HCT116 (cell line): ENCODE measurements around the gene RPS6KA2. TPM values are rescaled to one million over a fixed set of nuclear protein-coding genes. Genes with fewer than 3 reads are reported as not detected.
A peak's percentile ranks its signal among the peaks of the same experiment; 100 is the strongest.
"Not testable (repeated sequence)": the region's sequence is repeated elsewhere in the genome, so short reads cannot be mapped to it uniquely, and the experiment has no call there.

ENCODE experiments used
- ATAC-seq: fragments of 200-7000 bp; cut with Tn5 transposase; 2 replicates; pipeline ENCODE4 v1.9.1; 2020; ENCODE audit warnings: mild to moderate bottlenecking, moderate library complexity
- BruUV-seq: library from RNA; stranded (reverse); fragments of 400-500 nt; replicated peaks from 2 replicates; lab custom pipeline; 2021; lab: Mats Ljungman, UMichigan
- CTCF ChIA-PET: fragments of 300-600 bp; sonication (Branson Sonifier 250); formaldehyde crosslinking; loops from one replicate; lab custom pipeline; 2021; ENCODE audit warnings: antibody characterized with exemption; lab: Charles Lee
- POLR2A ChIA-PET: fragments of 300-600, 350-600 bp; sonication (Branson Sonifier 250); formaldehyde crosslinking; loops from one replicate; lab custom pipeline; 2021; ENCODE audit warnings: antibody characterized with exemption; lab: Charles Lee
- RAD21 ChIA-PET, 2 experiments: fragments of 300-600 bp; sonication (Branson Sonifier 250); formaldehyde crosslinking; loops; one replicate each; lab custom pipeline; 2023; ENCODE audit warnings: low total read pairs in 2 of 2; ENCODE audit not compliant: uncharacterized antibody in 2 of 2, unreplicated experiment in 2 of 2, low non-redundant PET in 1 of 2; lab: Charles Lee
- DNase-seq: peaks from one replicate; pipeline ENCODE4 v3.0.0-alpha.2; 2010; ENCODE audit warnings: low read depth, low spot score
- H2AFZ ChIP-seq: fragments of 200-600 bp; shearing (Covaris generic), sonication (generic); 2 replicates; pipeline ENCODE4 v1.6.1; 2017; ENCODE audit warnings: low read depth, mixed run types, mixed read lengths, antibody characterized with exemption, low read length; ENCODE audit not compliant: poor library complexity, severe bottlenecking
- H3K27ac ChIP-seq: 2 replicates; pipeline ENCODE4 v1.5.1; 2012; ENCODE audit warnings: low read depth, low read length
- H3K27me3 ChIP-seq: fragments of 200-600 bp; sonication (generic); 2 replicates; pipeline ENCODE4 v1.6.1; 2016; ENCODE audit warnings: mixed run types, low read length, mixed read lengths; ENCODE audit not compliant: insufficient read depth
- H3K36me3 ChIP-seq, 2 experiments: fragments of 200-500 bp in 1 of 2; fragments of 200-600 bp in 1 of 2; sonication (Bioruptor generic) in 1 of 2; sonication (generic) in 1 of 2; 2 replicates each; pipeline versions ENCODE4 v1.5.1 to v1.6.1; 2014 to 2016; ENCODE audit warnings: low read length in 2 of 2, inconsistent platforms in 1 of 2, mixed read lengths in 1 of 2, mixed run types in 1 of 2; ENCODE audit not compliant: insufficient read depth in 2 of 2, control insufficient read depth in 1 of 2
- H3K4me1 ChIP-seq, 2 experiments: fragments of 200-600 bp in 1 of 2; sonication (generic) in 1 of 2; 2 replicates each; pipeline versions ENCODE4 v1.5.1 to v1.6.1; 2012 to 2017; ENCODE audit warnings: low read length in 2 of 2, inconsistent platforms in 1 of 2, mild to moderate bottlenecking in 1 of 2, mixed read lengths in 1 of 2, mixed run types in 1 of 2, moderate library complexity in 1 of 2; ENCODE audit not compliant: insufficient read depth in 2 of 2, control insufficient read depth in 1 of 2
- H3K4me2 ChIP-seq: fragments of 200-600 bp; sonication (generic); 2 replicates; pipeline ENCODE4 v1.6.1; 2017; ENCODE audit warnings: mixed run types, low read length, mixed read lengths
- H3K4me3 ChIP-seq, 2 experiments: fragments of 200-600 bp in 1 of 2; sonication (generic) in 1 of 2; replicated peaks in 1 of 2; 2 replicates each; pipeline ENCODE4 v1.5.1; 2011 to 2016; ENCODE audit warnings: low read length in 2 of 2, control low read depth in 1 of 2, low read depth in 1 of 2, mild to moderate bottlenecking in 1 of 2, mixed read lengths in 1 of 2, mixed run types in 1 of 2
- H3K79me2 ChIP-seq: fragments of 200-600 bp; sonication (generic); 2 replicates; pipeline ENCODE4 v1.6.1; 2017; ENCODE audit warnings: mild to moderate bottlenecking, mixed run types, low read length, moderate library complexity, mixed read lengths; ENCODE audit not compliant: insufficient read depth
- H3K9ac ChIP-seq: fragments of 200-600 bp; sonication (generic); 2 replicates; pipeline ENCODE4 v1.6.1; 2016; ENCODE audit warnings: low read length, mixed read lengths
- H3K9me2 ChIP-seq: fragments of 200-600 bp; sonication (generic), shearing (Covaris generic); 2 replicates; pipeline ENCODE4 v1.6.1; 2017; ENCODE audit warnings: mixed run types, mild to moderate bottlenecking, moderate library complexity; ENCODE audit not compliant: insufficient read depth
- H3K9me3 ChIP-seq, 2 experiments: fragments of 200-500 bp in 1 of 2; fragments of 200-600 bp in 1 of 2; sonication (Bioruptor generic) in 1 of 2; sonication (generic) in 1 of 2; 2 replicates each; pipeline ENCODE4 v1.6.1; 2014 to 2017; ENCODE audit warnings: low read length in 2 of 2, mixed read lengths in 2 of 2, inconsistent platforms in 1 of 2, low read depth in 1 of 2, mild to moderate bottlenecking in 1 of 2, mixed run types in 1 of 2, moderate library complexity in 1 of 2; ENCODE audit not compliant: control insufficient read depth in 1 of 2, insufficient read depth in 1 of 2
- H4K20me1 ChIP-seq: fragments of 200-600 bp; sonication (generic), shearing (Covaris generic); 2 replicates; pipeline ENCODE4 v1.6.1; 2017; ENCODE audit warnings: mixed run types, mild to moderate bottlenecking, moderate library complexity; ENCODE audit not compliant: insufficient read depth
- CEBPB ChIP-seq: IDR thresholded peaks from 2 replicates; pipeline ENCODE4 v1.6.1; 2012; ENCODE audit warnings: low read depth
- EZH2 ChIP-seq: fragments of 200-600 bp; sonication (generic); IDR thresholded peaks from 2 replicates; pipeline ENCODE4 v1.6.1; 2017; ENCODE audit warnings: antibody characterized with exemption, mixed run types
- EZH2phosphoT487 ChIP-seq: fragments of 200-600 bp; IDR thresholded peaks from 2 replicates; pipeline ENCODE4 v1.6.1; 2018; ENCODE audit warnings: antibody characterized with exemption, borderline replicate concordance
- FOSL1 ChIP-seq: IDR thresholded peaks from 2 replicates; pipeline ENCODE4 v1.6.1; 2012; ENCODE audit warnings: low read depth
- POLR2A ChIP-seq: IDR thresholded peaks from 2 replicates; pipeline ENCODE4 v1.7.0; 2011; ENCODE audit warnings: borderline replicate concordance; ENCODE audit not compliant: insufficient read depth, insufficient read length; ENCODE audit errors: extremely low read depth
- POLR2AphosphoS5 ChIP-seq: IDR thresholded peaks from 2 replicates; pipeline ENCODE4 v1.6.1; 2011; ENCODE audit warnings: mild to moderate bottlenecking, low read depth, low read length, moderate library complexity
- SP1 ChIP-seq: IDR thresholded peaks from 2 replicates; pipeline ENCODE4 v1.6.1; 2012; ENCODE audit warnings: low read depth
- SRF ChIP-seq: IDR thresholded peaks from 2 replicates; pipeline ENCODE4 v1.6.1; 2012; ENCODE audit warnings: low read depth
- TCF7L2 ChIP-seq: IDR thresholded peaks from 2 replicates; pipeline ENCODE4 v1.7.0; 2011; ENCODE audit warnings: borderline replicate concordance, inconsistent platforms; ENCODE audit not compliant: insufficient read depth, insufficient read length; ENCODE audit errors: extremely low read depth
- ZFX ChIP-seq: fragments of 450-650 bp; IDR thresholded peaks from 2 replicates; pipeline ENCODE4 v1.6.1; 2017
- ZNF274 ChIP-seq: fragments of 200-500 bp; sonication (Bioruptor generic); IDR thresholded peaks from 2 replicates; pipeline ENCODE4 v1.6.1; 2014; ENCODE audit warnings: mild to moderate bottlenecking, low read depth, low read length, inconsistent platforms
- intact Hi-C: fragments of 100-400 bp; cut with micrococcal nuclease; formaldehyde crosslinking; loops from 2 replicates; pipeline ENCODE4 v1.10.0; 2022
- total RNA-seq: library from RNA; stranded (reverse); gene quantifications from one replicate; pipeline ENCODE4 v1.2.1, GENCODE V29; 2021; ENCODE audit not compliant: unreplicated experiment
- TF ChIP-seq, protein P1 (sequence below), 3 experiments: fragments of 200-600 bp in 1 of 3; sonication (generic) in 1 of 3; IDR thresholded peaks in 2 of 3; conservative IDR thresholded peaks in 1 of 3; 2 replicates each; pipeline ENCODE4 v1.5.1; 2012 to 2017; ENCODE audit warnings: low read depth in 2 of 3, low read length in 2 of 3, antibody characterized with exemption in 1 of 3, borderline replicate concordance in 1 of 3, control low read depth in 1 of 3, mild to moderate bottlenecking in 1 of 3, mixed read lengths in 1 of 3, mixed run types in 1 of 3, moderate library complexity in 1 of 3; ENCODE audit not compliant: insufficient read depth in 1 of 3
- TF ChIP-seq, protein P2 (sequence below): IDR thresholded peaks from 2 replicates; pipeline ENCODE4 v1.6.1; 2012

Gene RPS6KA2
- total RNA-seq, 1 experiment from 2014 or later, result 8.5 TPM

DNA sequence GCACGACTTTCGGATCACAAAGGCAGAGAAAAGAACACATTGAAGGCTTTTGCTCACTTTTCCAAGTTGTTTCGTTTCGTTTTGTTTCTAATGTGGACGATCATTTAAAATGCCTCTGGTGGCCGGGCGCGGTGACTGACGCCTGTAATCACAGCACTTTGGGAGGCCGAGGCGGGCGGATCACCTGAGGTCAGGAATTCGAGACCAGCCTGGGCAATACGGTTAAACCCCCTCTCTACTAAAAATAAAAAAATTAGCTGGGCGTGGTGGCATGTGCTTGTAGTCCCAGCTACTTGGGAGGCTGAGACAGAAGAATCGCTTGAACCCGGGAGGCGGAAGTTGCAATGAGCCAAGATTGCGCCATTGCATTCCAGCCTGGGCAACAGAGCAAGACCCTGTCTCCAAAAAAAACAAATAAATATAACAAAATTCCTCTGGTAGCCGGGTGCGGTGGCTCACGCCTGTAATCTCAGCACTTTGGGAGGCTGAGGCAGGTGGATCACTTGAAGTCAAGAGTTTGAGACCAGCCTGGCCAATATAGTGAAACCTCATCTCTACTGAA, 243.2 kb downstream of the RPS6KA2 start:
- CTCF ChIA-PET, H3K9me3 ChIP-seq, H3K9me2 ChIP-seq, H3K27me3 ChIP-seq, H3K36me3 ChIP-seq, H4K20me1 ChIP-seq, RAD21 ChIA-PET, POLR2A ChIA-PET, H3K79me2 ChIP-seq, ATAC-seq, DNase-seq: not testable (repeated sequence)
- H3K9ac ChIP-seq, result peak overlapping the region; percentile 80
- peaks cover 4 to 17% of the 10 kb centered on the region in 2 experiments; a peak in 3 of 4 replicates for H3K4me1 ChIP-seq
- BruUV-seq, result TSS peak; percentile 67
- intact Hi-C loops, result loop anchor here (1.0 to 5.0 kb wide), 3 partner anchors 42 to 107 kb away; partner anchors contain the start of gene SFT2D1
- H3K27ac ChIP-seq, result peak overlapping the region; percentile 95
- peak overlapping the region; percentile 100 for H3K4me2 ChIP-seq
- H2AFZ ChIP-seq, result peak overlapping the region; percentile 71
- peak; percentile 69 for TF ChIP-seq CEBPB
- TF ChIP-seq, protein P1, sequence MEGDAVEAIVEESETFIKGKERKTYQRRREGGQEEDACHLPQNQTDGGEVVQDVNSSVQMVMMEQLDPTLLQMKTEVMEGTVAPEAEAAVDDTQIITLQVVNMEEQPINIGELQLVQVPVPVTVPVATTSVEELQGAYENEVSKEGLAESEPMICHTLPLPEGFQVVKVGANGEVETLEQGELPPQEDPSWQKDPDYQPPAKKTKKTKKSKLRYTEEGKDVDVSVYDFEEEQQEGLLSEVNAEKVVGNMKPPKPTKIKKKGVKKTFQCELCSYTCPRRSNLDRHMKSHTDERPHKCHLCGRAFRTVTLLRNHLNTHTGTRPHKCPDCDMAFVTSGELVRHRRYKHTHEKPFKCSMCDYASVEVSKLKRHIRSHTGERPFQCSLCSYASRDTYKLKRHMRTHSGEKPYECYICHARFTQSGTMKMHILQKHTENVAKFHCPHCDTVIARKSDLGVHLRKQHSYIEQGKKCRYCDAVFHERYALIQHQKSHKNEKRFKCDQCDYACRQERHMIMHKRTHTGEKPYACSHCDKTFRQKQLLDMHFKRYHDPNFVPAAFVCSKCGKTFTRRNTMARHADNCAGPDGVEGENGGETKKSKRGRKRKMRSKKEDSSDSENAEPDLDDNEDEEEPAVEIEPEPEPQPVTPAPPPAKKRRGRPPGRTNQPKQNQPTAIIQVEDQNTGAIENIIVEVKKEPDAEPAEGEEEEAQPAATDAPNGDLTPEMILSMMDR (IDR thresholded peaks at IDR 0.05 in 2 of 3, conservative IDR thresholded peaks at IDR 0.05 in 1 of 3; ENCODE audit: borderline replicate concordance in 1 of 3, insufficient read depth in 1 of 3, low read depth in 2 of 3, low read length in 2 of 3), result peak in 1 of 3 experiments; percentile 12; a peak in 2 of 6 replicates
- H3K4me3 ChIP-seq, result peak overlapping the region; percentile 70 to 74

DNA sequence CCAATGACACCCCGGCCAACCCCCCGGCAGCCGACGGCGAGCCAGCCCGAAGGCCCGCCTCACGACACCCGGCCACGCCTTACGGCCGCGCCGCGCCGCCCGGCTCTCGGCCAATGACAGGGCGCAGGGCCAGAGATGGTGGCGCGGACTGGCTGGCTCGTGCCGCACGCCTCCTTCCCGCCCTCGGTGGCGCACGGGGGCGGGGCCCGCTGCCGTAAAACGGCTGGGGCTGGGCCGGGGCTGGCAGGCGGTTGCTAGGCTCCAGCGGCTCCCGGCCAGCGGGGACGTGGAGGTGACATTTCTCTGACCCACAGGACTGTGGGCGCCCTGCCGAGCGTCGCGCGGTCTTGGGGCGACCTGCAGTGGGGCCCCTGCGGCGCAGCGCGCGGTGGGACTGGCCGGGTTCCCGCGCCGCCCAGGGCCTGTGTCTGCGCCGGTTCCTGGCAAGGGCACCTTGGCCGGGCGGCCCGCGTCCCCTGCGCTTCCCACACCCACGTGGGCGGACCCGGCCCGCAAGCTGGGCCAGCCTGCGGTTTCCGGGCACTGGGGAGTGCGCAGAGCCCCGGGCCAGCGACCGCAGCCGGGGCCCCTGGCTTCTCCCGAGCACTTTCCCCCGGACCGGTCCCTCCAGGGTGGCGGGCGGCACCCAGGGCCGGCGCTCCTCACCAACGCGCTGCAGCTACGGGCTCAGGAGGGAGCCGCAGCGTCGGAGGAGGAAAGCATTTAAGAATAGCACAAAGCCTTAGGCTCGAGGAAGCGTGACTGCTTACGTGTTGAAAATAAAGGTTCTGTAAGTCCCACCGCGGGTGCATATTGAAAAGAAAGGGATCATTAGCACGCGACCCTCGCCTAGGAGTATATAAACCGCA, 243.9 kb downstream of the RPS6KA2 start, which contains the start of gene MPC1:
TSS of gene MPC1 (minus strand) at position 8 of the 869 bp plus-strand sequence. CDS start 64 bp downstream, outside the sequence.
- RAD21 ChIA-PET, result no interaction called here
- POLR2A ChIA-PET, result no interaction called here
- Histone ChIP-seq H3K9ac (peak within 1 kb of the TSS; percentile 80), H3K27ac (peak within 1 kb of the TSS; percentile 95), H3K4me3 (peak within 1 kb of the TSS; percentile 70 to 74), H3K4me2 (peak within 1 kb of the TSS; percentile 100), H3K4me1 (peaks cover 4 to 17% of the 10 kb centered on the region in 2 experiments; a peak in 3 of 4 replicates), H3K36me3 (no peaks in the 10 kb centered on the region), H2AFZ (peak within 1 kb of the TSS; percentile 90), H3K27me3 (no peaks in the 10 kb centered on the region), H4K20me1 (no peaks in the 10 kb centered on the region), H3K9me2 (no peaks in the 10 kb centered on the region), H3K9me3 (no peaks in the 10 kb centered on the region), H3K79me2 (no peaks in the 10 kb centered on the region)
- CTCF ChIA-PET, result no interaction called here
- DNase-seq (peak; percentile 85), ATAC-seq (peak; percentile 88)
- BruUV-seq, result no TSS peak
- intact Hi-C loops, result loop anchor here (1.0 to 5.0 kb wide), 3 partner anchors 41 to 106 kb away; partner anchors contain the start of gene SFT2D1
- TF ChIP-seq TCF7L2 (peak; percentile 8), POLR2A (peak; percentile 49), FOSL1 (no peak), SP1 (peak; percentile 90), EZH2phosphoT487 (no peak), SRF (no peak), ZNF274 (no peak), POLR2AphosphoS5 (peak; percentile 82), EZH2 (no peak), ZFX (peak; percentile 85)
- TF ChIP-seq, protein P2, sequence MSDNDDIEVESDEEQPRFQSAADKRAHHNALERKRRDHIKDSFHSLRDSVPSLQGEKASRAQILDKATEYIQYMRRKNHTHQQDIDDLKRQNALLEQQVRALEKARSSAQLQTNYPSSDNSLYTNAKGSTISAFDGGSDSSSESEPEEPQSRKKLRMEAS, result peak; percentile 55
- TF ChIP-seq, protein P1 (IDR thresholded peaks at IDR 0.05 in 2 of 3, conservative IDR thresholded peaks at IDR 0.05 in 1 of 3; ENCODE audit: borderline replicate concordance in 1 of 3, insufficient read depth in 1 of 3, low read depth in 2 of 3, low read length in 2 of 3), result no peak
